ENCODE results near the gene EFL1.

EFL1 gene

GRCh38 chr15:82150645-82151044, 111.9 kb downstream of the EFL1 start:
- DNase-seq (ENCODE audit: low spot score) = no peak

DNA sequence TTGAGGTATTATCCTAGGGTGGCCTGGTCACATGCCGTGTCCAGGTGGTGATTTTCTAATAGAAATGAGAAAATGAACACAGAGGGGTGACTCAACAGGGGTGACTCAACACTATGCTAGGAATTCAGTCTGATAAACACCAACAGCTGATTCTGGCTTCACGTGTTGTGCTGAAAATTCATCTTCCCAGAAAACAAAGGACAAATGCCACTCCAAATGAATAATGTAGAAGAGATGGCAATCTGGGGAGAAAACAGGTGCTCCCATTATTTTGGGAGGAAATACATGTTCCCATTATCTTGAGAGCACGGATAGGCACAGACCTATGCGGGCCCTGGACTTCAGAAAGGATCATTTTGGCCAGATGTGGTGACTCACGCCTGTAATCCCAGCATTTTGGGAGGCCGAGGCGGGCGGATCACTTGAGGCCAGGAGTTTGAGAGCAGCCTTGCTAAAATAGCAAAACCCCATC, 115.5 kb downstream of the EFL1 start:
- no peak for DNase-seq (ENCODE audit: low spot score)

GRCh38 chr15:82146576-82146975, 116.0 kb downstream of the EFL1 start:
- DNase-seq (ENCODE audit: low spot score) = no peak

- no peak for DNase-seq (ENCODE audit: low spot score)
Observed at GRCh38 chr15:82143390-82144385, 118.8 kb downstream of the EFL1 start.

GRCh38 chr15:82140886-82141285, 121.6 kb downstream of the EFL1 start:
- DNase-seq (ENCODE audit: low spot score) = no peak

- peak; percentile 18 for DNase-seq (ENCODE audit: low spot score)
Observed at GRCh38 chr15:82139823-82140268, 122.7 kb downstream of the EFL1 start.

GRCh38 chr15:82138306-82138705, 124.2 kb downstream of the EFL1 start:
- DNase-seq (ENCODE audit: low spot score) = no peak

- DNase-seq (ENCODE audit: low spot score) = no peak
Observed at GRCh38 chr15:82137261-82137660, 125.3 kb downstream of the EFL1 start.

DNA sequence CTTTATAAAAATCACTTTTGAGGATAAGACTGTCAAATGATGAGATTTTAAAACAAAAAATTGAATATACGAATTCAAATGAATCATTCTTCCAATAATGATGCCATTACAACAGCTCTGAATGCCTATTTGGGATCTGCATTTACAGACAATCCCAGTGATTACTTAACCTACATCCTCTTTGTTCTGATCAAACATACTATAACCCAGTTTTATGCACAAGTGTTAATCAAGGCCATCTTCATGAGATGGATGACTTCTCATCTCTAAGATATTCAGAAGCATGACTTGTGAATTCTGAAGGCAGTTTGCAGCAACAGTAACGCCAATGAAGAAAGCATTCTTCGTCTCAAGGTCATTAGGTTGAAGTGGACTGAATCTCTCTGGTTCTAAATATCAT, 126.4 kb downstream of the EFL1 start:
- DNase-seq (ENCODE audit: low spot score) = no peak

GRCh38 chr15:82135638-82136037, 126.9 kb downstream of the EFL1 start:
- no peak for DNase-seq (ENCODE audit: low spot score)

- no peak for DNase-seq (ENCODE audit: low spot score)
Observed at GRCh38 chr15:82134461-82134860, 128.1 kb downstream of the EFL1 start.

GRCh38 chr15:82133251-82133650, 129.3 kb downstream of the EFL1 start:
- no peak for DNase-seq (ENCODE audit: low spot score)

GRCh38 chr15:82132742-82133141, 129.8 kb downstream of the EFL1 start:
- DNase-seq (ENCODE audit: low spot score) = no peak

DNA sequence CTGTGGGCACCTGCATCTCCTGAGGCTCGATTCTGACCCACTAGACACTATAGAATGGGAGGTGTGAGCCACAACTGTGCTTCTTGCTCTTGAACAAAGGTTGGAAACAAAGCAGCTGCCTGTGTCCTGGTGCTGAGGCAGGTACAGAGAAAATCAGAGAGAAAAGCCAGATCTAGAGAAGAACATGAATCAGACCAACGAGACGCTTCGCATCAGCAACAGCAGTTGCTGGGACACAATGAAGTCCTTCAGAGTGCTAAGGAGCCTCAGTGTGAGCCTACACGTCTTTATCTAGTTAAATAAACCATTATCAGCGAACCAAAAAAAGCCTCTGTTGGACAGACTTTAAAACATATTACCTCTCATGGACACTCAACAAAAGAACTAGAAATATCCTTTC, 130.4 kb downstream of the EFL1 start:
- no peak for DNase-seq (ENCODE audit: low spot score)

- DNase-seq (ENCODE audit: low spot score) = no peak
Observed at GRCh38 chr15:82130248-82130647, 132.3 kb downstream of the EFL1 start.

- no peak for DNase-seq (ENCODE audit: low spot score)
Observed at GRCh38 chr15:82129761-82130160, 132.8 kb downstream of the EFL1 start.

- DNase-seq (ENCODE audit: low spot score) = no peak
Observed at GRCh38 chr15:82129149-82129692, 133.3 kb downstream of the EFL1 start.

- DNase-seq (ENCODE audit: low spot score) = peak; percentile 35
Observed at GRCh38 chr15:82128401-82129148, 134.0 kb downstream of the EFL1 start.

- DNase-seq (ENCODE audit: low spot score) = no peak
Observed at GRCh38 chr15:82127581-82127980, 135.0 kb downstream of the EFL1 start.

- no peak for DNase-seq (ENCODE audit: low spot score)
Observed at GRCh38 chr15:82126346-82126745, 136.2 kb downstream of the EFL1 start.

DNA sequence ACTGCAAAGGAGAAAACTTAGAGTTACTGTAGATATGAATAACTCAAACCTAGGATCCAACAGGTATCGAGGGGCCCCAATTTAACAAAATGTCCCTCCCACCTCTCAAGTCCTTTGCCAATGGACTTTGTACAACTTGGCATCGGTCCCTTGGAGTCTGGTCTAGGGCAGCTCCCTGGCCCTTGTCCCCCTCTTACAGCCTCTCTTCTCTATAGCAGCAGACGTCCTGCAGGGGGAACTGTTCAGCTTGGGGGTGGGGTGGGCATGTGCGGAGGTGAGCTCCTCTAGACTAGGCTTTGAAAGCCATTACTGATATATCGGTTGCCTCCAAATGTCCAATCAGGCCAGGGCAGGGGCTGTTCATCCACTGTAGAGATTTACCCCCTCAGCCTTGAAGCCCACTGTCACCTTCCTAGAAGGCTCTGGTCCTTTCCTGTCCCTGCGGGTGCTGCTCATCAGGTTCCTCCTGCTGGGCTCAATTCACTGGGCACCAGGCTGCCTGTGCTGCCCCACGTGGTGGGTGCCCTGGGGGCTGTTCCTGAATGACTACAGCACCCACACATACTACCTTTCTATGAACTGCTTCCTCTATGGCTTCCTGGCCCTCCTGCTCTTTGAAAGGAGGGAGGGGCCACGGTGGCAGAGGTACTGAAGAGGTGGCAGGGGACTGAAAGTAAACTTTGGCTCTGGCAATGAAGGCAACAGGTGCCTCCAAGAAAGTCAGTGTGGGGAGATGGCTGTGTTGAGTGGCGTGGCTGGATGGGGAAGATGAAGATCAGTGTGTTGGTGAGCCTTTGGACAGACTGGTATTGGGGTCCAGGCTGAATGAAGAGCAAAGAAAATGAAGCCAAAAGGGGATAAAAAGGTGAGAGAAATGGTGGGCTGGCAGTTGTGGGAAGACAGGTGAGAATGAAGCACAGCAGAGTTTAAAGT, 137.9 kb downstream of the EFL1 start:
- no peak for DNase-seq (ENCODE audit: low spot score)

All from activated CD4-positive, alpha-beta T cell treated with anti-CD3 and anti-CD28 coated beads, Interleukin-2, Interleukin-4, amounts not matched to agents 100 ng/mL and 50 ng/mL, durations not matched to agents 16 hours and 8 hours (primary cell).